HG03196 (cell line): ENCODE results near the gene RPL38.

Experiments
- ATAC-seq: cut with Tn5 transposase; IDR thresholded peaks from one replicate; pipeline ENCODE4 v1.9.1; 2021; ENCODE audit not compliant: unreplicated experiment

Gene RPL38

GRCh38 chr17:74210191-74211140, 7.0 kb downstream of the RPL38 start:
- no peak for ATAC-seq

- ATAC-seq: no peak
Observed at GRCh38 chr17:74211141-74211911, 7.8 kb downstream of the RPL38 start.

GRCh38 chr17:74211912-74212208, 8.4 kb downstream of the RPL38 start:
- no peak for ATAC-seq

- no peak for ATAC-seq
Observed at GRCh38 chr17:74212209-74212912, 8.9 kb downstream of the RPL38 start.

- peak; percentile 56 for ATAC-seq
Observed at GRCh38 chr17:74212913-74213791, 9.7 kb downstream of the RPL38 start, which contains the start of gene TTYH2. TSS of gene TTYH2 (plus strand) at chr17:74213571. CDS start at chr17:74213588, 17 bp downstream.

GRCh38 chr17:74213861-74214391, 10.4 kb downstream of the RPL38 start:
- no peak for ATAC-seq

GRCh38 chr17:74214484-74215341, 11.2 kb downstream of the RPL38 start:
- ATAC-seq: no peak

- no peak for ATAC-seq
Observed at GRCh38 chr17:74215342-74215727, 11.9 kb downstream of the RPL38 start.

- ATAC-seq: no peak
Observed at GRCh38 chr17:74216505-74216904, 13.0 kb downstream of the RPL38 start.

GRCh38 chr17:74217037-74217730, 13.7 kb downstream of the RPL38 start:
- ATAC-seq: no peak

- no peak for ATAC-seq
Observed at GRCh38 chr17:74217888-74218287, 14.4 kb downstream of the RPL38 start.

- no peak for ATAC-seq
Observed at GRCh38 chr17:74218436-74218835, 15.0 kb downstream of the RPL38 start.

- no peak for ATAC-seq
Observed at GRCh38 chr17:74219576-74220133, 16.2 kb downstream of the RPL38 start.

- ATAC-seq: no peak
Observed at GRCh38 chr17:74220219-74220618, 16.7 kb downstream of the RPL38 start.

- no peak for ATAC-seq
Observed at GRCh38 chr17:74220946-74221818, 17.7 kb downstream of the RPL38 start.

GRCh38 chr17:74222399-74222798, 18.9 kb downstream of the RPL38 start:
- ATAC-seq: no peak

GRCh38 chr17:74223901-74224300, 20.4 kb downstream of the RPL38 start:
- no peak for ATAC-seq
